Activated naive CD4-positive, alpha-beta T cell treated with anti-CD3 and anti-CD28 coated beads, Interleukin-2, amount 50 U/mL, for 16 hours (primary cell): ENCODE data around the gene IMP3.

Source experiments
- DNase-seq: peaks from one replicate; pipeline ENCODE4 v3.0.0-alpha.2; 2020

IMP3 gene

GRCh38 chr15:75616766-75617165 lies 23.3 kb downstream of the IMP3 start:
- DNase-seq, result no peak

- no peak for DNase-seq
Measured at GRCh38 chr15:75606711-75607699, 33.0 kb downstream of the IMP3 start.

GRCh38 chr15:75606026-75606425 lies 34.0 kb downstream of the IMP3 start:
- DNase-seq, result no peak

- no peak for DNase-seq
Measured at GRCh38 chr15:75599401-75599800, 40.6 kb downstream of the IMP3 start.

GRCh38 chr15:75598361-75598760 lies 41.7 kb downstream of the IMP3 start:
- no peak for DNase-seq

- no peak for DNase-seq
Measured at GRCh38 chr15:75597667-75598341, 42.2 kb downstream of the IMP3 start.

GRCh38 chr15:75596703-75597345 lies 43.2 kb downstream of the IMP3 start:
- no peak for DNase-seq

- DNase-seq, result no peak
Measured at GRCh38 chr15:75594276-75594675, 45.7 kb downstream of the IMP3 start.

GRCh38 chr15:75591655-75592364 lies 48.2 kb downstream of the IMP3 start:
- DNase-seq, result no peak

GRCh38 chr15:75590239-75590638 lies 49.8 kb downstream of the IMP3 start:
- DNase-seq, result no peak
